GM21619 (cell line): ENCODE data around the gene NT5DC3.
"Not testable (repeated sequence)": the region's sequence is repeated elsewhere in the genome, so short reads cannot be mapped to it uniquely, and the experiment has no call there.

ENCODE experiments used
- ATAC-seq: cut with Tn5 transposase; IDR thresholded peaks from one replicate; pipeline ENCODE4 v1.9.1; 2021; ENCODE audit not compliant: unreplicated experiment

NT5DC3 gene

DNA sequence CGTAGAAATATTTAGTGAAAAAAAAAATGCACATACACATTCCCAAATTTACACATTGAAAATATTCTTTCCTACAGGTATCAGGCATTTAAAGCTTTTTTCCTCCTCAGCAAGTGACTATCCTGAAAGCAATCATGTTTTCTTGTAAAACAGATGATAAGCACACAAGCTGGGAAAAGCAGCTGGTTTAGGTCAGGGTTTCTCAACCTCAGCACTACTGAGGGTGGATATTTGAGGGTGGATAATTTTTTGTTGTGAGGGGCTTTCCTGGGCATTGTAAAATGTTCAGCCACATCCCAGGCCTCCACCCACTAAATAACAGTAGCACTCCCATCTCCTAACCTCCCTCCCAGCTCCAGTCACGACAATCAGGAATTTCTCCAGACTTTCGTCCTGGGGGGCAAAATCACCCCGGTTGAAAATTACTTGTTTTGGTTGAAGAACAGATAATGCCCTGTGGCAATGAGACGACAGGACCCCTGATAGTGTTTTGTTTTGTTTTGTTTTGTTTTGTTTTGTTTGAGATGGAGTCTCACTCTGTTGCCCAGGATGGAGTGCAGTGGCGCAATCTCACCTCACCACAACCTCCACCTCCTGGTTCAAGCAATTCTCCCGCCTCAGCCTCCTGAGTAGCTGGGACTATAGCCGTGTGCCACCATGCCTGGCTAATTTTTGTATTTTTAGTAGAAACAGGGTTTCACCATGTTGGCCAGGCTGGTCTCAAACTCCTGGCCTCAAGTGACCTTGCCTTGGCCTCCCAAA is 15.0 kb upstream of the NT5DC3 start:
- no peak for ATAC-seq

DNA sequence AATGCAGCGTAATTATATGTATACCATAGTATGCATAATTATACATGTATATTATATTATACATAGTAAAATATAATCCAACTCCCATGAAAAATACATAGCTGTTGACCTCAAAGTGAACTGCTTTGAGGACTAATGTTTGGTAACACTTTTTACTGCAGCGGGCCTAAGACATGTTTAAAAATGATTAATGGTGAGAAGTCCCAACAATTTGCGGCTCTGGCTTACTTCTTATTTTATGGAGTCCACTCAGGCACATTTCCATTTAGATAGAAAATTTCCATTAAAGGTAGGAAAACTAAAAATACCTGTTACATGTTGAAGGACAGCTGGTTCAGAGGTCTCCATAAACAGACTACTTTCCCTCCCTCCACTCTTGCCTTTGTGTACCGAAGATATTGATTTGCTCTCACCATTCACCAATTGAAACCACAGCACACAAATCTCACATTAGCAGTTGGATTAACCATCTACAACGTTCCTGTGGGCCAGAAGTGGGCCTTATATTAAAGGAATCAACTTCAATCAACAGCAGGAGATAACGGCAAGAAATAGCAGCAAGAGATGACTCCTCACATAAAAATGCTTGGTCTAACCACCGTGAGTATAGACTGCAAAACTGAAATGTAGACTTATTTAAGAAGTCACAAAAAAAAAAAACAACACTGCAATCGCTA is 14.1 kb upstream of the NT5DC3 start:
- ATAC-seq = no peak

DNA sequence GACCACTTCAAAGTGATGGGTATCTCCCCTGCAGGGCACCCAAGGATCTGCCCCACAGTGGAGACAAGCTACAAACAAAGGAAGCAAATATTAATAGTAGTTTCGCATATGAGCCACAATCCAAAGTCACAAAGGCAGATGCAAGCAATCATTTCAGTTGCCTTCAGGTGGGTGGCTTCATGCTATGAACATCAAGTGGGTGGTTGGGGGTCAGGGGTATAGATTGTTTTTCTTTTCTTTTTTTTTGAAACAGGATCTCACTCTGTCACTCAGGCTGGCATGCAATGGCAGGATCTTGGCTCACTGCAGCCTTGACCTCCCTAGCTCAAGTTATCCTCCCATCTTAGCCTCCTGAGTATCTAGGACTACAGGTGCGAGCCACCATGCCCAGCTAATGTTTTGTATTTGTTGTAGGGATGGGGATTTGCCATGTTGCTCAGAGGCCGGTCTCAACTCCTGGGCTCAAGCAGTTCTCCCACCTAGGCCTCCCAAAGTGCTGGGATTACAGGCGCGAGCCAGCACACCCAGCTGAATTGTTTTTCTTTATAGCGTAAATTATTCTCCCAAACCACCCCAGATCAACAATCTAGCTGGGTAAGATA is 13.4 kb upstream of the NT5DC3 start:
- ATAC-seq = no peak

DNA sequence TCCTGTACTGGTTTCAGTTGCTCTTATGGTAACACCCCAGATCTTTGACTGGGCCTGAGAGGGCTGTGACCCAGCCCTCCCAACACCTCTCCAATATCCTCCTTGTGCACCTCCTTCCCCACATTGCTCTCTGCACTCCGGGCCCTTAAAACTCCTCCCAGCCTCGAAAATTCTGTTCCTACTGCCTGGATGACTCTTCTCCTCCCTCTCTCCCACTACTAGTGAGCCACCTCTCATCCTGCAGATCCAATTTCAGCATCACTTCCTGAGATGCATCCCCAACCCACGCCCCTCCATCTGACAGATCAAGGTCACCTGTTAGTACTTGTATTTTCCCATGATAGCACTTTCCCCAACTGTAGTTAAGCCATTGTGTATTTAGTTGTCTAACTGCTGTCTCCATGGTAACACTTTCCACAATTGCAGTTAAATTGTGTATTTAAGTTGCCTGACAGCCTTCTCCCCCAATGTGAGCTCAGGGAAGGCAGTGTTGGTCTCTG is 11.5 kb upstream of the NT5DC3 start:
- no peak for ATAC-seq

DNA sequence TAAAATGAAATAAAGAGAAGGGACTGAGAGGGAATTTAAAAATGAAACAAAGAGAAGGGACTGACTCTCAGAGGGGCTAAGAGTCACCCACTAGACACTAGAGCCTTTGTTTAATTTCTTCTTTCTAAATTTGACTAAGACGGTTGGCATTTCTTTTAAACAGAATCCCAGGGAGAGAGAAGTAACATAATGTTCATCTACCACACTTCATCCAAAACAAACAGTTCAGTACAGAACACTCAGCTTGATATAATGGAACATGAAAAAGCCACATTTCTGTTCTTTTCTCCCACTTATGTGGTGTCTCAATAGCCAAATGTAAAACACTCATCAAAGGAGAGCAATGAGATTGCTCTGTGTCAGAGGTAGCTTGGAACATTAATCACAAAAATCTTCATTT is 10.1 kb upstream of the NT5DC3 start:
- ATAC-seq = no peak

DNA sequence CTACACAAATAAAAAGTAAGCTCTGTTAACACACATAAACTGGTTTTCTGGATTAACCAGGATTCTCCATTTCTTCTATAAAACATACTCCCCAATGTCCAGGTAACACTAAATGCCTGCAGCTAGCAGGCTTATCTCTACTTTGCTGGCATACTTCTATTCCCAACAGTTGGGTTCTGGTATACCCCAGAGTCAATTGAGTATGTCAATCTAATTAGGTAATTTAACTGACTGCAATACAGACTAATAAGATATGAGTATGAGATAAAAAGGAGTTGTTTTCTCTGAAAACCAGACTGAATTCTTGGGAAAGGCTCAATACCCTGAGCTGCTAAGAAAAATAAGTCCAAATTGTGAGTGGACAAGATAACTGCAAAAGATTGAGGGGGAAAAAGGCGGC is 9.4 kb upstream of the NT5DC3 start:
- no peak for ATAC-seq

DNA sequence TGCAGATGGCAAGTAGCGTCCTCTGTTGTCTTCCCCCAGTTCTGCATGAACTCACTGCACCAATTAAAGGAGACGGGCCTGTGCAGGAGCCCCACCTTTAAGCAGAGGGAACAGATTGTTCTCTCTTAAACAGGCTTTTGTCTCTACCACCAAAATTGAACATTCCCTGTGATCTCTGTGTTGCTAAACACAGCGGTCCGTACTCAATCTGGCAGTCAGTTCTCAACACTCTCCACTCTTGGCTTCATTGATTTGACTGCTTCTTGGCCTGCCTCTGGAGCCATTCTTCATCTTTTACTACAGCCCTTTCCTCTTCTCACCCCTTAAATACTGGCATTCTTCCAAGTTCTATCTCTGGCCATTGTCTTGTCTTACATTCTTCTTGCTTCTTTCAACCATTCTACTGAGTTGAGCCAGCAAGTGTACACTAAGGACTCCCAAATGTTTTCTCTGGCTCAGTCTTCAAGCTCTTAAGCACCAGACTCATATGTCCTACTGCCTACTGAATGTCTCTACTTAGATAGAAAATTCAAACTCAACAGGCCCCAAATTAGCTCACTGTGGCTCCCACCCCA is 8.0 kb upstream of the NT5DC3 start:
- ATAC-seq = no peak

DNA sequence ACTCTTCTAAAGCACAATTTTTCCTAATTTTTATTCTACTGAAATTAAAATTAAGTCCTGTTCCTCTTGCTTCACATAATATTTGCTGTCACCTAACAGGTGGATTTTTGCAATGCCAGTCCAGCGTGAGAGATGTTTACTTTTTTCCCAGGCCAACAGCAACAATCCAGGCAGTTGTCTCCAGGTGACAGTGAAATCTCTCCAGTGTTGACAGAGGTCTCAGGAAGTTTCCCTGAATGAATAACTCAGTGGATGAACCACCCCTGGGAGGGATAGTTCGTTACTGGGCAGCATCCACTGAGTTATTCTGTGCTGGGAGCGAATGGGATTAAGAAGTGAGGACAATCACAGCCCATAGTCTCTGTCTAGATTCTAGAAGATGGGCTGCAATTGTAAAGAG is 7.1 kb upstream of the NT5DC3 start:
- ATAC-seq = no peak

DNA sequence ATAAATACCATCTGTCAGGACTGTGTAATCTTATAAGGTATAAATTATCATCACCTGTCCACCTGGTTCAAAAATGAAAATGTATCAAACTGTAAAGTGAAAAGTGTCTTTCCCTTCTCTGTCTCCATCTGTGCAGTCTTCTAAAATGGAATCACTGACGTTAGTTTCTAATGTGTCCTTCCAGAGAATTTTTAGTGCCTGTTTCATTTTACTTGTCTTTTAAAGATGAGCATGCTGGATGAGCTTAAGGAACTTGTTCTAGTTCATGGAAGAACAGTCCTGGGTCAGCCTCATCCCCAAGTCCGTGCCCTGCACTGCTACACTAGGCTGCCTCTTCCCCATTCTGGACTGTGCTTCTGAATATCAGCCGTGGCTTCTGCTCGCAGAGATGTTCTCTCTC is 5.4 kb upstream of the NT5DC3 start:
- no peak for ATAC-seq

DNA sequence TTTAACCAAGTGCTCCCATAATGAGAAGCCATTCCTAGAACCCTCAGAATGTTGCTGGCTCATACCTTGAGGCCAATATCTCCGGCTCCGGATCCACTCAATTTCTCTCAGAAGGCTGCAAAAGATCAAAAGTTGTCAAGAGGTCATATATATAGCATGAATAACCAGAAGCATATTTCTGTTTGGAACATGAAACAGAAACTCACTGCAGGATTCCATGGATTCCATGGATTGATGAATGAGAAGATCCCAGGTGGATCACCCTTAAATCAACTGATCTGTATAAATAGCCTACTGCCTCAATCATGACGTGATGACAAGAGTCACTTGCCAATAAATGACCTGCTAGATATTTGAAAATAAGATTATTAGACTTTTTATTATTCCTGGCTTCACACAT is 3.3 kb upstream of the NT5DC3 start:
- ATAC-seq = no peak

DNA sequence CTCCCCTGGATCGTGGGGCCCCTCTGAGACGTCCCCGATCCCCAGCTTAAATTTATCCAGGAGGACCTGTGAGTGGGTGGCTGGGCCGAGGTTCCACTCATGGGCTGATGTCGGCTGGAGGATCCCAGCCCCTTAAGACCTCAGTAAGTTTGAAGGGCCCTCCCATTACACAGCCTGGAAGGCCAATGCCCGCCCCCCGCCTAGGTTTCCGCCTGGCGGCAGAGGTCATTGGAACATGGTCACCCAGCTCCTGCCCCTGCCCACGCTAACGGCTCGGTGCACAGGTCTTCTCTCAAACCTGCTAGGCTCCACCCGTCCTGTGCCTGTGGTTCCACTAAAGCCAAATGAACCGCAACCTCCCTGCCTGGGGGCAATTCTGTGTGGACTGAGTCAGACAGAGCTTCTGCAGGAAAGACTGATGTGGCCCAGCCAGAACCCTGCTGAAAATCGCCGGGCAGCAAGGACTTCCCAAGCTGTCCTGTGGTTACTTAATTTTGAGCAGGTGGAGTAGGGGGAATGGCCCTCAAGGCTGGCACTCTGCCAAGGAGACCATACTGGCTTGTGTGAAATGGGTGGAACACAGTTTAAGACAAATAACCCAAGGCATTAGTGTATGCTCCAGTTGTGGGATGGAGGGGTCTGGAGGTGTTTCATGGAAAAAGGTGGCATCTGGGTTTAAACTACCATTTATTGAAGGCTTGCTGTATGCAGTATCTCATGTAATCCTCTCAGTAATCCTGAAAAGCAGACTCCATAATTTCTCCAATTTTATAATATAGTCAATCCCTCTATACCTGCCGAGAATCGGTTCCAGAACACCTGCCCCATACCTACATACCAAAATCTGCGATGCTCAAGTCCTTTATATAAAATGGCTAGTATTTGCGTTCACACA is 903 bp upstream of the NT5DC3 start:
- peak; percentile 2 for ATAC-seq

DNA sequence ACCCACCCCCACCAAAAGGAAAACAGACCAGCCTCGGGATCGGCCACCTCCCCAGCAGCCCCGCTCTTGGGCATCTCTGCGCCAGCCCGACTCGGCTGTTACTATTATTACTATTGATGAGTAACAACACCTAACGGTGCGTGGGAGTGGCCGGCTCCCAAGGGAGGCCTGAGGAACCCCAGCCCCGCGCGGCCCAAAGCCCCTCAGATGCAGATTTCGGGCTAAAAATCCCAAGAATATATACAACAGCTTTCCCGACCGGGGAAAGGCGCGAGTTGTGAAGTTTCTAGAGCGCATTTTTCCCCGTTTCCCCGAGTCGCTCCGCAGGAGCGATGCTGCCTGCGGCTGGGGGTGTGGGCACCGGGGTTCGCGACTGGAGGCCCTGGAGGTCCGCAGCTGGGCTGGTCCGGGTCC is 565 bp downstream of the NT5DC3 start:
- peak; percentile 34 for ATAC-seq

DNA sequence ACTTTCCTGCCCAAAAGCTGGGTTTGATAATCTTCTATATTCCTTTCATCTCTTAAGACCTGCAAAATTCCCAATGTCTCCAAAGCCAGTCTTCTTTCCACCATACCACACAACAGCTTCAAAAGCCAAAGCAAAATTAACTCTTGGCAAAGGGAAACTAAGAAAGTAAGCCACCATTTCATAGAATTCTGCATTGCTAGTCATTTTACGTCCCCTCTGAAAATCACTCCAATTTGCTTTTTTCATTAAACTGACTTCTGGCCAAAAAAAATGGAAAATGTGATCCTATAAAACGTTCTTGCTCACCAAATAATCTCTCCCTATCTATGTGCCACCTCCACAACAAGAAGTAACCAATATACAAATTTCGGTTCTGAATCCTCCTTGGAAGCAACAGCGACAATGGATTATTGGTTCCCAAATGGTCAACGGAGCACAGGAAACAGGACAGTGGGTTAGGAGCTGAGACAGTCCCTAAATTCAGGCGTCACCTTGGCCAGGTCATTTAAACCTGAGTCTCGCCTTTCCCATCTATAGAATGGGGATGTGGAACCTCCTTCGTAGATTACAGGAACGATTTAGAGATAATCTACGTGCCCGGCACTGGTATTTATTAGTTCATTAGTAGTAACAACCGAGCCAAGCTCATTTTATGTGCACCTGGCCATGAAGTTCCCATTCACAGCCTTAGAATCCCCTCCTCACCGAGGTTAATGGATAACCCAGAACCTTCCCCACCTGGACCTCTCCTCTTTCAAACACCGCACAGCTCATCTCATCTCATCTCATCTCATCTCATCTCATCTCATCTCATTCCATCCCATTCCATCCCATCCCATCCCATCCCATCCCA is 1.2 kb downstream of the NT5DC3 start:
- ATAC-seq = no peak

DNA sequence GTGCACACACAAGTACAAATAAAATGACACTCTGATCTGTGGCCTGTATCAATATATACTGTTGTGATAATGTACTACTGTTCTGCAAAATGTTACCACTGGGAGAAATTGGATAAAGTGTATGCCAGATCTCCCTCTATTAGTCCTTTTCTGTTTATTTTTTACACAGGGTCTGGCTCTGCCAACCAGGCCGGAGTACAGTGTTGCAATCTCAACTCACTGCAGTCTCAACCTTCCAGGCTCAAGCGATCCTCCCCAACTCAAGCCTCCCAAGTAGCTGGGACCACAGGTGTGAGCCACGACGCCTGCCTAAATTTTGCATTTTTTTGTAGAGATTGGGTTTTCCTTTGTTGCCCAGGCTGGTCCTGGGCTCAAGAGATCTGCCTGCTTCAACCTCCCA is 1.9 kb downstream of the NT5DC3 start:
- no peak for ATAC-seq

DNA sequence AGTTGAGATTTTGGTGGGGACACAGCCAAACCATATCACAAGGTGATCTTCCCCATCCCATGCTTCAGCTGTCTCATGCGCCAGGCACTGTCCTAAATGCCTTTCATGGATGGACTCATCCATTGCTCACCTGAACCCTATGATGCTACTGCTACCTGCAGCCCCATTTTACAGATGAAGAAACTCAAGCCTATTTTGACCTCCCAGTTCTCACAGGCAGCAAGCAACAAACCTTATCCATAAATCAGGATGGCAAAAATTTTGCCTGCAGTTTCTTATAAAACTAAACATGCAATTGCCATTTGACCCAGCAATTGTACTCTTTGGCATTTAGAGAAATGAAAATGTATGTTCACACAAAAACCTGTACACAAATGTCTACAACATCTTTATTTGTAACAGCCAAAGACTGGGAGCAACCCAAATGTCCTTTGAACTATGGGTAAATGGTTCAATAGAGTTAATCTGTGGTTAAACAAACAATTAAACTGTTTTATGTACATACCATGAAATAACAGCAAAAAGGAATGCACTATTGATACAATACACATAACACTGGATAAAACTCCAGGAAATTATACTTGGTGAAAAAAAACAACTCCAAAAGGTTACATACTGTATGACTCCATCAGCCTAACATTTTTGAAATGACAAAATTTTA is 2.6 kb downstream of the NT5DC3 start:
- ATAC-seq = no peak

DNA sequence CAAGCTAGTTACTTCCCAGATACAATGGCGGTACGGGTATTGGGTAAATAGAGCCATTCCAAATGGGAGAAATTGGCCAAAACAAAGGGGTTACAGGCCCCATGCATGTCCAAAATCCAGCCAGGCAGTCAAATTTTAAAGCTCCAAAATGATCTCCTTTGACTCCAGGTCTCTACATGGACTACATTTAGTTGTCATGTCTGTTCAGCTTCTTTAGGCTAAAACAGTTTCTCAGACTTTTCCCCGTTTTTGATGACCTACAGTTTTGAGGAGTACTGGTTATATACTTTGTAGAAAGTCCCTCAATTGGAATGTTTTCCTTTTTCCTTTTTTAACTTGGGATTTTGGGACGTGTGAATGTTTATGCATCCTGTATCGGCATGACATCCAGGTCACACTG is 4.7 kb downstream of the NT5DC3 start:
- ATAC-seq = no peak

DNA sequence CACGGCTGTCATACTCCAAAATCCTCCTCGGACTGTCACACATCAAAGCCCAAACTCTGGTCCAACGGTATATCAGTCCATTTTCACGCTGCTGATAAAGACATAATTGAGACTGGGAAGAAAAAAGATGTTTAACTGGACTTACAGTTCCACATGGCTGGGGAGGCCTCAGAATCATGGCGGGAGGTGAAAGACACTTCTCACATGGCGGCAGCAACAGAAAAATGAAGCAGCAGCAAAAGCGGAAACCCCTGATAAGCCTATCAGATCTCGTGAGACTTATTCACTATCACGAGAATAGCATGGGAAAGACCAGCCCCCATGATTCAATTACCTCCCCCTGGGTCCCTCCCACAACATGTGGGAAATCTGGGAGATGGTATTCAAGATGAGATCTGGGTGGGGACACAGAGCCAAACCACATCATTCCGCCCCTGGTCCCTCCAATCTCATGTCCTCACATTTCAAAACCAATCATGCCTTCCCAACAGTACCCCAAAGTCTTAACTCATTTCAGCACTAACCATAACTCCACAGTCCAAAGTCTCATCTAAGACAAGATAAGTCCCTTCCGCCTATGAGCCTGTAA is 5.2 kb downstream of the NT5DC3 start:
- not testable (repeated sequence) for ATAC-seq

DNA sequence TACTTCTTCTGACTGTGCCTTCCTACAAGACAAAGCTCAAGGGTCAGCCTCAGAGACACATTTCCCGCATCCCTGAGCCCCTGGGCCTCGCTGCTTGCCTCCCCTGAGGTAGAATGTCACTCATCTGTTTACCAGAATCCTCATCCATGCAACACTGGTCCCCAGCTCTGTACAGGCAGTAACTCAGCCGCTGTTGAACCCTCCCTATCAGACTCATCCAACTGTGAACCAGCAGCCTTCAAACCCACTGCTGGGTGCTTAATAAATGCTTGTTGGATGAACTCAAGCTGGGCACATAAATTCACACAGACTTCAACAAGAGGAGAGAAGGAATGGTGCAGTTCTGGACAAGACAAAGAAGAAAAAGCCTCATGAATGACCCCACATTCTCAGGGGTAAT is 6.1 kb downstream of the NT5DC3 start:
- no peak for ATAC-seq

DNA sequence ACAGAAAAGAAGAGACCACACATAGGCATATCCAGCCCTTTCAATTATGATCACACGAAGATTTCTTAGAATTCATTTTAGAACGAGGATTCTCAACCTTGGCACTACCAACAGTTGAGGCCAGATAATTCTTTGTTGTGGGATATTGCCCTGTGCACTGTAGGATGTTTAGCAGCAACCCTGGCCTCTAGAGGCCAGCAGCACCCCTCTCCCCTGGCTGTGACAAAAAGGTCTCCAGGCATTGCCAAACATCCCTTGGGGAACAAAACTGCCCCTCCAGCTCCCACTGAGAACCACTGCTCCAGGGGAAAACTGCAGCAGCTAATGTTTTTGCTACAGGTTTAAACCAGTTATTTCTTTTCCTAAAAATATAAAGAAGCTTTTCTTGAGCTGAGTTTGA is 7.1 kb downstream of the NT5DC3 start:
- ATAC-seq = no peak
